Caco-2 (cell line): ENCODE measurements around the gene APPL1. TPM values are rescaled to one million over a fixed set of nuclear protein-coding genes. Genes with fewer than 3 reads are reported as not detected.

Experiments used
- BruUV-seq: library from RNA; stranded (reverse); fragments of 400-500 nt; replicated peaks from 2 replicates; lab custom pipeline; 2021; lab: Mats Ljungman, UMichigan
- CTCF ChIA-PET: fragments of 300-600 bp; sonication (Branson Sonifier 250); formaldehyde crosslinking; loops from one replicate; lab custom pipeline; 2022; ENCODE audit warnings: antibody characterized with exemption; lab: Charles Lee
- POLR2A ChIA-PET: fragments of 300-600 bp; sonication (Branson Sonifier 250); formaldehyde crosslinking; loops from one replicate; lab custom pipeline; 2022; ENCODE audit warnings: antibody characterized with exemption; lab: Charles Lee
- DNase-seq, 2 experiments: peaks; one replicate each; pipeline versions ENCODE4 v3.0.0 to v3.0.0-alpha.2; 2020 to 2022
- H3K27me3 ChIP-seq: replicated peaks from 2 replicates; pipeline ENCODE4 v1.6.0; 2011; ENCODE audit warnings: low read length; ENCODE audit not compliant: control insufficient read depth, insufficient read depth
- H3K36me3 ChIP-seq: 2 replicates; pipeline ENCODE4 v1.5.1; 2011; ENCODE audit warnings: low read length; ENCODE audit not compliant: control insufficient read depth, insufficient read depth
- H3K4me1 ChIP-seq: fragments of 250-450 bp; sonication (Bioruptor Pico); 2 replicates; pipeline ENCODE4 v1.5.1; 2020; ENCODE audit warnings: mild to moderate bottlenecking
- H3K4me3 ChIP-seq: 2 replicates; pipeline ENCODE4 v1.5.1; 2011; ENCODE audit warnings: low read depth, mild to moderate bottlenecking, control low read depth, low read length
- H3K9me3 ChIP-seq: fragments of 250-450 bp; sonication (Bioruptor Pico); 2 replicates; pipeline ENCODE4 v1.5.1; 2020; ENCODE audit warnings: mild to moderate bottlenecking, moderate library complexity
- H3K27ac Mint-ChIP-seq: one replicate; pipeline ENCODE4 v1.8.0; 2022; ENCODE audit warnings: mixed read lengths; ENCODE audit not compliant: unreplicated experiment
- H3K27me3 Mint-ChIP-seq: one replicate; pipeline ENCODE4 v1.8.0; 2022; ENCODE audit warnings: mixed read lengths; ENCODE audit not compliant: insufficient read depth, unreplicated experiment
- H3K36me3 Mint-ChIP-seq: one replicate; pipeline ENCODE4 v1.8.0; 2022; ENCODE audit warnings: mild to moderate bottlenecking, mixed read lengths; ENCODE audit not compliant: insufficient read depth, unreplicated experiment
- H3K4me1 Mint-ChIP-seq: one replicate; pipeline ENCODE4 v1.8.0; 2022; ENCODE audit warnings: low read depth, mixed read lengths; ENCODE audit not compliant: unreplicated experiment
- H3K4me3 Mint-ChIP-seq: one replicate; pipeline ENCODE4 v1.8.0; 2022; ENCODE audit warnings: mild to moderate bottlenecking, moderate library complexity, mixed read lengths; ENCODE audit not compliant: unreplicated experiment
- H3K9me3 Mint-ChIP-seq: one replicate; pipeline ENCODE4 v1.8.0; 2022; ENCODE audit warnings: mixed read lengths; ENCODE audit not compliant: unreplicated experiment
- intact Hi-C: fragments of 100-400 bp; cut with micrococcal nuclease; formaldehyde crosslinking; loops from one replicate; pipeline ENCODE4 v1.10.0; 2022; ENCODE audit not compliant: unreplicated experiment
- total RNA-seq: library from RNA; stranded (reverse); gene quantifications from 2 replicates; pipeline ENCODE4 v1.2.3, GENCODE V29; 2022
- TF ChIP-seq, protein P1 (sequence below), 2 experiments: fragments of 200-600 bp in 1 of 2; IDR thresholded peaks; 1 replicate in 1 of 2; 2 replicates in 1 of 2; pipeline versions ENCODE4 v1.5.1 to v1.8.0; 2011 to 2022; ENCODE audit warnings: antibody characterized with exemption in 1 of 2, control low read depth in 1 of 2, inconsistent platforms in 1 of 2, low read depth in 1 of 2, low read length in 1 of 2, mild to moderate bottlenecking in 1 of 2, moderate library complexity in 1 of 2; ENCODE audit not compliant: insufficient read depth in 1 of 2, severe bottlenecking in 1 of 2, unreplicated experiment in 1 of 2

APPL1 gene
- total RNA-seq, 1 experiment from 2014 or later, result 40.7 TPM

GRCh38 chr3:57257678-57258077 lies 30.1 kb downstream of the APPL1 start:
- no peaks in the 10 kb centered on the region for H3K36me3 ChIP-seq
- no peaks in the 10 kb centered on the region for H3K4me1 ChIP-seq
- H3K27me3 ChIP-seq, result no peaks in the 10 kb centered on the region
- Mint-ChIP-seq H3K27ac (no peak overlapping the region), H3K9me3 (peaks cover 6% of the 10 kb centered on the region), H3K27me3 (no peaks in the 10 kb centered on the region), H3K4me3 (no peak overlapping the region), H3K36me3 (peaks cover 50% of the 10 kb centered on the region), H3K4me1 (peaks cover 5% of the 10 kb centered on the region)
- ChIA-PET CTCF (no interaction called here), POLR2A (no interaction called here)
- TF ChIP-seq, protein P1, sequence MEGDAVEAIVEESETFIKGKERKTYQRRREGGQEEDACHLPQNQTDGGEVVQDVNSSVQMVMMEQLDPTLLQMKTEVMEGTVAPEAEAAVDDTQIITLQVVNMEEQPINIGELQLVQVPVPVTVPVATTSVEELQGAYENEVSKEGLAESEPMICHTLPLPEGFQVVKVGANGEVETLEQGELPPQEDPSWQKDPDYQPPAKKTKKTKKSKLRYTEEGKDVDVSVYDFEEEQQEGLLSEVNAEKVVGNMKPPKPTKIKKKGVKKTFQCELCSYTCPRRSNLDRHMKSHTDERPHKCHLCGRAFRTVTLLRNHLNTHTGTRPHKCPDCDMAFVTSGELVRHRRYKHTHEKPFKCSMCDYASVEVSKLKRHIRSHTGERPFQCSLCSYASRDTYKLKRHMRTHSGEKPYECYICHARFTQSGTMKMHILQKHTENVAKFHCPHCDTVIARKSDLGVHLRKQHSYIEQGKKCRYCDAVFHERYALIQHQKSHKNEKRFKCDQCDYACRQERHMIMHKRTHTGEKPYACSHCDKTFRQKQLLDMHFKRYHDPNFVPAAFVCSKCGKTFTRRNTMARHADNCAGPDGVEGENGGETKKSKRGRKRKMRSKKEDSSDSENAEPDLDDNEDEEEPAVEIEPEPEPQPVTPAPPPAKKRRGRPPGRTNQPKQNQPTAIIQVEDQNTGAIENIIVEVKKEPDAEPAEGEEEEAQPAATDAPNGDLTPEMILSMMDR (IDR thresholded peaks at IDR 0.05; ENCODE audit: insufficient read depth in 1 of 2, low read depth in 1 of 2, low read length in 1 of 2, severe bottlenecking in 1 of 2, unreplicated experiment in 1 of 2), result no peak
- H3K4me3 ChIP-seq, result no peak overlapping the region
- BruUV-seq, result no TSS peak
- no peaks in the 10 kb centered on the region for H3K9me3 ChIP-seq
- DNase-seq, result no peak
- intact Hi-C loops, result no loop called here

DNA sequence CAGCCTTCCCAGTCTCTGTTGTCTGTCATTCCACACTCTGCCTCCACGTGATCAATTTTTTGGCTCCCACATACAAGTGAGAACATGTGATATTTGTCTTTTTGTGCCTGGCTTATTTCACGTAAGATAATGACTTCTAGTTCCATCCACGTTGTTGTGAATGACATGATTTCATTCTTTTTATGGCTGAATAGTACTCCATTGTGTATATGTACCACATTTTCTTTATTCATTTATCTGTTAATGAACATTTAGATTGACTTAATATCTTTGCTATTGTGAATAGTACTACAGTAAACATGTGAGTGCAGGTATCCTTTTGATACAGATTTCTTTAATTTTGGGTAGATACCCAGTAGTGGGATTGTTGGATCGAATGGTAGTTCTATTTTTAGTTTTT lies 33.6 kb downstream of the APPL1 start:
- POLR2A ChIA-PET, result no interaction called here

GRCh38 chr3:57261929-57262328 lies 34.4 kb downstream of the APPL1 start:
- CTCF ChIA-PET, result no interaction called here
- intact Hi-C loops, result no loop called here
- H3K4me3 Mint-ChIP-seq, result no peak overlapping the region
- POLR2A ChIA-PET, result no interaction called here
- TF ChIP-seq, protein P1 (IDR thresholded peaks at IDR 0.05; ENCODE audit: insufficient read depth in 1 of 2, low read depth in 1 of 2, low read length in 1 of 2, severe bottlenecking in 1 of 2, unreplicated experiment in 1 of 2), result no peak
- Histone ChIP-seq H3K4me3 (no peak overlapping the region), H3K4me1 (no peaks in the 10 kb centered on the region), H3K27me3 (no peaks in the 10 kb centered on the region), H3K9me3 (no peaks in the 10 kb centered on the region), H3K36me3 (no peaks in the 10 kb centered on the region)
- H3K27me3 Mint-ChIP-seq, result no peaks in the 10 kb centered on the region
- BruUV-seq, result no TSS peak
- peaks cover 77% of the 10 kb centered on the region for H3K36me3 Mint-ChIP-seq
- no peaks in the 10 kb centered on the region for H3K4me1 Mint-ChIP-seq
- peaks cover 29% of the 10 kb centered on the region for H3K9me3 Mint-ChIP-seq
- DNase-seq, result no peak
- H3K27ac Mint-ChIP-seq, result no peak overlapping the region

More for the DNA sequence above, 33.6 kb downstream of the APPL1 start:
- Mint-ChIP-seq H3K36me3 (peaks cover 69% of the 10 kb centered on the region), H3K27me3 (no peaks in the 10 kb centered on the region), H3K27ac (no peak overlapping the region), H3K4me1 (no peaks in the 10 kb centered on the region), H3K9me3 (peaks cover 23% of the 10 kb centered on the region), H3K4me3 (no peak overlapping the region)
- Histone ChIP-seq H3K36me3 (no peaks in the 10 kb centered on the region), H3K4me3 (no peak overlapping the region), H3K9me3 (no peaks in the 10 kb centered on the region), H3K4me1 (no peaks in the 10 kb centered on the region), H3K27me3 (no peaks in the 10 kb centered on the region)
- intact Hi-C loops, result no loop called here
- TF ChIP-seq, protein P1 (IDR thresholded peaks at IDR 0.05; ENCODE audit: insufficient read depth in 1 of 2, low read depth in 1 of 2, low read length in 1 of 2, severe bottlenecking in 1 of 2, unreplicated experiment in 1 of 2), result no peak
- no TSS peak for BruUV-seq
- CTCF ChIA-PET, result no interaction called here
- DNase-seq, result no peak
